Astrocyte (in vitro differentiated cells and primary cell): ENCODE data around the gene MYADM. TPM values are rescaled to one million over a fixed set of nuclear protein-coding genes. Genes with fewer than 3 reads are reported as not detected.

Experiments
- DNase-seq: peaks from one replicate; pipeline ENCODE4 v3.0.0-alpha.2; 2010; ENCODE audit warnings: low read depth
- FAIRE-seq: peaks from 2 replicates; lab custom pipeline; 2011; peaks lifted over from hg19 to GRCh38; lab: Jason Lieb, UNC
- H2AFZ ChIP-seq: 2 replicates; pipeline ENCODE4 v1.6.0; 2012; ENCODE audit warnings: low read depth, low read length, inconsistent platforms
- H3K27ac ChIP-seq: 2 replicates; pipeline ENCODE4 v1.5.1; 2011; ENCODE audit warnings: low read depth, low read length, inconsistent platforms
- H3K27me3 ChIP-seq: 2 replicates; pipeline ENCODE4 v1.6.0; 2011; ENCODE audit warnings: low read length, inconsistent platforms; ENCODE audit not compliant: insufficient read depth
- H3K36me3 ChIP-seq: 2 replicates; pipeline ENCODE4 v1.5.1; 2011; ENCODE audit warnings: low read length, inconsistent platforms; ENCODE audit not compliant: insufficient read depth
- H3K4me1 ChIP-seq: 2 replicates; pipeline ENCODE4 v1.5.1; 2011; ENCODE audit warnings: low read length, inconsistent platforms; ENCODE audit not compliant: insufficient read depth
- H3K4me2 ChIP-seq: 2 replicates; pipeline ENCODE4 v1.6.0; 2012; ENCODE audit warnings: low read length, inconsistent platforms
- H3K4me3 ChIP-seq: 2 replicates; pipeline ENCODE4 v1.5.1; 2011; ENCODE audit warnings: low read depth, mild to moderate bottlenecking, low read length, inconsistent platforms; ENCODE audit not compliant: insufficient read depth
- H3K79me2 ChIP-seq: 2 replicates; pipeline ENCODE4 v1.6.0; 2012; ENCODE audit warnings: mild to moderate bottlenecking, low read length, inconsistent platforms; ENCODE audit not compliant: insufficient read depth
- H3K9ac ChIP-seq: 2 replicates; pipeline ENCODE4 v1.6.0; 2012; ENCODE audit warnings: mild to moderate bottlenecking, low read length, inconsistent platforms
- H3K9me3 ChIP-seq: 2 replicates; pipeline ENCODE4 v1.5.1; 2012; ENCODE audit warnings: low read depth, mild to moderate bottlenecking, low read length, inconsistent platforms; ENCODE audit not compliant: insufficient read depth
- H4K20me1 ChIP-seq: 2 replicates; pipeline ENCODE4 v1.6.0; 2012; ENCODE audit warnings: low read length, inconsistent platforms; ENCODE audit not compliant: insufficient read depth
- H3K27ac Mint-ChIP-seq: one replicate; pipeline ENCODE4 v1.8.0; 2021; ENCODE audit warnings: mild to moderate bottlenecking, mixed read lengths; ENCODE audit not compliant: unreplicated experiment
- H3K27me3 Mint-ChIP-seq: one replicate; pipeline ENCODE4 v1.8.0; 2021; ENCODE audit warnings: low read depth, mixed read lengths; ENCODE audit not compliant: unreplicated experiment
- H3K36me3 Mint-ChIP-seq: one replicate; pipeline ENCODE4 v1.8.0; 2021; ENCODE audit warnings: low read depth, mixed read lengths; ENCODE audit not compliant: unreplicated experiment
- H3K4me1 Mint-ChIP-seq: one replicate; pipeline ENCODE4 v1.8.0; 2021; ENCODE audit warnings: low read depth, mixed read lengths; ENCODE audit not compliant: unreplicated experiment
- H3K4me3 Mint-ChIP-seq: one replicate; pipeline ENCODE4 v1.8.0; 2021; ENCODE audit warnings: mild to moderate bottlenecking, moderate library complexity, mixed read lengths; ENCODE audit not compliant: unreplicated experiment
- H3K9me3 Mint-ChIP-seq: one replicate; pipeline ENCODE4 v1.8.0; 2021; ENCODE audit warnings: mild to moderate bottlenecking, mixed read lengths; ENCODE audit not compliant: unreplicated experiment
- EZH2 ChIP-seq: IDR thresholded peaks from 2 replicates; pipeline ENCODE4 v1.6.1; 2012; ENCODE audit warnings: mild to moderate bottlenecking, low read length, inconsistent platforms; ENCODE audit not compliant: insufficient read depth
- total RNA-seq: library from RNA; stranded (reverse); gene quantifications from 2 replicates; pipeline ENCODE4 v1.2.1, GENCODE V29; 2021
- TF ChIP-seq, protein P1 (sequence below): IDR thresholded peaks from 2 replicates; pipeline ENCODE4 v1.5.1; 2011; ENCODE audit warnings: low read depth, mild to moderate bottlenecking, inconsistent platforms, low read length, moderate library complexity; ENCODE audit not compliant: insufficient read depth

Gene MYADM
- total RNA-seq, 1 donor from 2014 or later, result 221 TPM

DNA sequence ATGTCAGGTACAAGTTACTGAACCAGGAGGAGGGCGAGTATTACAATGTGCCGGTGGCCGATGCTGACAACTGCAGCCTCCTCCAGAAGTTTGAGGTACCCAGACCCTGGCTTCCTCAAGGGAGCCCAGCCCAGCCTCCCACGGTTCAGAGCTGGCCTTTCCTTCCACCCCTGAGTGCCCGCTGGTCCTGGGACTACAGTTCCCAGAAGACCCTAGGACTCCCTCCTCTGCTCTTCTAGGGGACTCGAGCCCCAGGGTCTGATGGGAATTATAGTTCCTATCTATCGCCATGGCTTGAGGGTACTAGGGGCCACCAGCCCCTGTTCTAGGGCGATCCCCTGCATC lies 25.3 kb downstream of the MYADM start:
- FAIRE-seq (no peak), DNase-seq (no peak)
- Histone ChIP-seq H3K27me3 (peaks cover 12% of the 10 kb centered on the region), H3K9me3 (no peaks in the 10 kb centered on the region), H3K4me2 (no peak overlapping the region), H3K36me3 (no peaks in the 10 kb centered on the region), H3K4me3 (no peak overlapping the region), H3K4me1 (no peaks in the 10 kb centered on the region), H3K9ac (no peak overlapping the region), H4K20me1 (no peaks in the 10 kb centered on the region), H2AFZ (no peak overlapping the region), H3K27ac (no peak overlapping the region), H3K79me2 (no peaks in the 10 kb centered on the region)
- Mint-ChIP-seq H3K36me3 (no peaks in the 10 kb centered on the region), H3K4me3 (no peak overlapping the region), H3K9me3 (no peaks in the 10 kb centered on the region), H3K4me1 (no peaks in the 10 kb centered on the region), H3K27me3 (peaks cover 44% of the 10 kb centered on the region), H3K27ac (no peak overlapping the region)
- TF ChIP-seq, protein P1, sequence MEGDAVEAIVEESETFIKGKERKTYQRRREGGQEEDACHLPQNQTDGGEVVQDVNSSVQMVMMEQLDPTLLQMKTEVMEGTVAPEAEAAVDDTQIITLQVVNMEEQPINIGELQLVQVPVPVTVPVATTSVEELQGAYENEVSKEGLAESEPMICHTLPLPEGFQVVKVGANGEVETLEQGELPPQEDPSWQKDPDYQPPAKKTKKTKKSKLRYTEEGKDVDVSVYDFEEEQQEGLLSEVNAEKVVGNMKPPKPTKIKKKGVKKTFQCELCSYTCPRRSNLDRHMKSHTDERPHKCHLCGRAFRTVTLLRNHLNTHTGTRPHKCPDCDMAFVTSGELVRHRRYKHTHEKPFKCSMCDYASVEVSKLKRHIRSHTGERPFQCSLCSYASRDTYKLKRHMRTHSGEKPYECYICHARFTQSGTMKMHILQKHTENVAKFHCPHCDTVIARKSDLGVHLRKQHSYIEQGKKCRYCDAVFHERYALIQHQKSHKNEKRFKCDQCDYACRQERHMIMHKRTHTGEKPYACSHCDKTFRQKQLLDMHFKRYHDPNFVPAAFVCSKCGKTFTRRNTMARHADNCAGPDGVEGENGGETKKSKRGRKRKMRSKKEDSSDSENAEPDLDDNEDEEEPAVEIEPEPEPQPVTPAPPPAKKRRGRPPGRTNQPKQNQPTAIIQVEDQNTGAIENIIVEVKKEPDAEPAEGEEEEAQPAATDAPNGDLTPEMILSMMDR, result no peak
- no peak for TF ChIP-seq EZH2

DNA sequence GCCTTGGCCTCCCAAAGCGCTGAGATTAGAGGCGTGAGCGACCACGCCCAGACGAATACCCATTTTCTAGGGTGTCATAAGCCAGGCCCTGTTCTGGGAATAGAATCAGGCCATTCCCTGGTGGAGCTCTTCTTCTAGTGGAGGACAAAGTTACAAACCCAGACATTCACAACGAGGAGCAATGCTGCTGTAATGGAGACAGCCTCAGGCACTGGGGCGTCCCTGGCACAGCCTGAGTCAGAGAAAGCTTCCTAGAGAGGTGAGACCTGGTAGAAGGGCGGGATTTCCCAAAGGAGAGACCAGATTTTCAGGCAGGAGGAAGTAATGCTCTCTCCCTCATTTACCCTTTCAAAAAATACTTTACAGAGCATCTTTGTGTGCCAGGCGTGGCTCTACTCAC lies 27.0 kb downstream of the MYADM start:
- H3K4me2 ChIP-seq, result no peak overlapping the region
- H3K9ac ChIP-seq, result no peak overlapping the region
- Mint-ChIP-seq H3K9me3 (peaks cover 3% of the 10 kb centered on the region), H3K4me1 (no peaks in the 10 kb centered on the region), H3K4me3 (no peak overlapping the region), H3K27me3 (peaks cover 50% of the 10 kb centered on the region), H3K27ac (no peak overlapping the region), H3K36me3 (no peaks in the 10 kb centered on the region)
- no peak for DNase-seq
- no peak overlapping the region for H3K4me3 ChIP-seq
- H3K27me3 ChIP-seq, result peaks cover 17% of the 10 kb centered on the region
- H3K36me3 ChIP-seq, result no peaks in the 10 kb centered on the region
- H3K4me1 ChIP-seq, result no peaks in the 10 kb centered on the region
- H3K79me2 ChIP-seq, result no peaks in the 10 kb centered on the region
- no peak overlapping the region for H2AFZ ChIP-seq
- H3K27ac ChIP-seq, result no peak overlapping the region
- no peak for FAIRE-seq
- no peaks in the 10 kb centered on the region for H4K20me1 ChIP-seq
- TF ChIP-seq, protein P1, result no peak
- TF ChIP-seq EZH2, result no peak
- no peaks in the 10 kb centered on the region for H3K9me3 ChIP-seq

DNA sequence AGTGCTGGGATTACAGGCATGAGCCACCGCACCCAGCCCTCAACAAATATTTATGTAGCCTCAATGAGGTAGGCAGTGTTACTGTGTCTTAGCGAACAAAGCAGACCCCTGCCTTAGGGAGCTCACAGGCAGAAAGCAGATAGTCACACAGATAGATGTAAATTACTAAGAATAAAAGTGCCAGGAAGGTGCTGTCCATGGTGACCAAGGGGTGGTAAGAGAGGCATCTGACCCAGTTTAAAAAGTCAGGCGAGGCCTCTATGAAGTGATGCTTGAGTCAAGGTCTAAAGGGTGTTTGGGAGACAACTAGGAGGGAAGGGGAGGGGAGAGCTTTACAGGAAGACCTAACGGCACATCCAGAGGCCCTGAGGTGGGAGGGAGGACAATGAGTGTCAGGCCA lies 29.0 kb downstream of the MYADM start:
- no peak for DNase-seq
- H3K27me3 Mint-ChIP-seq, result peaks cover 47% of the 10 kb centered on the region

More for the DNA sequence above, 29.0 kb downstream of the MYADM start:
- Histone ChIP-seq H2AFZ (no peak overlapping the region), H3K9ac (no peak overlapping the region), H4K20me1 (no peaks in the 10 kb centered on the region), H3K79me2 (no peaks in the 10 kb centered on the region), H3K4me3 (no peak overlapping the region), H3K36me3 (no peaks in the 10 kb centered on the region), H3K4me1 (no peaks in the 10 kb centered on the region), H3K4me2 (no peak overlapping the region), H3K9me3 (no peaks in the 10 kb centered on the region), H3K27me3 (peaks cover 17% of the 10 kb centered on the region), H3K27ac (no peak overlapping the region)
- Mint-ChIP-seq H3K4me1 (no peaks in the 10 kb centered on the region), H3K27ac (no peak overlapping the region), H3K9me3 (peaks cover 3% of the 10 kb centered on the region), H3K36me3 (no peaks in the 10 kb centered on the region), H3K4me3 (no peak overlapping the region)
- FAIRE-seq, result no peak
- TF ChIP-seq, protein P1, result no peak
- no peak for TF ChIP-seq EZH2
